ENCODE results near the gene LPCAT1. TPM values are rescaled to one million over a fixed set of nuclear protein-coding genes. Genes with fewer than 3 reads are reported as not detected.
A peak's percentile ranks its signal among the peaks of the same experiment; 100 is the strongest.

Gene LPCAT1
- total RNA-seq, 1 donor from 2014 or later, result 86.2 TPM

DNA sequence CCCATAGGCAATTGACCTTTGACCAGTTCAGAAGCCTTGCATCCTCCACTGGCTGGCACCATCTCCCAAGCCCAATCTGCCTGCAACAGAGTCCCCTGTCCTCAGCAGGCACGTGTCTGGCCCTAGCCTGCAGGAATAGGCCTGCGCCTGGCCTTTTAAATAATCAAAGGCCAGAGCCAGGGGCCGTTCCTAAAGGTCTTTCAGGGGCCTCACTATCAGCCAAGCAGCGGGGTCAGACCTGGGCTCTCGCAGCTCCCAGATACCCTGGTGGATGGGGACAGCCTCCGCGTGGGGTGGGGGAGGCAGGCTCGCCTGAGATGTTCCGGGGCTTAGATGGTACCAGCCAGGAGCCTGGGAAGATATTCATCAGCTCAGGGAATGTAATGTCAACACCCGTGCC lies 111.1 kb downstream of the LPCAT1 start:
- no peaks in the 10 kb centered on the region for H3K4me1 ChIP-seq
- no peaks in the 10 kb centered on the region for H3K27me3 ChIP-seq
- H3K36me3 ChIP-seq, result no peaks in the 10 kb centered on the region
- H3K27ac ChIP-seq, result no peak overlapping the region
- H3K4me3 ChIP-seq, result no peak overlapping the region
- TF ChIP-seq, protein P1, sequence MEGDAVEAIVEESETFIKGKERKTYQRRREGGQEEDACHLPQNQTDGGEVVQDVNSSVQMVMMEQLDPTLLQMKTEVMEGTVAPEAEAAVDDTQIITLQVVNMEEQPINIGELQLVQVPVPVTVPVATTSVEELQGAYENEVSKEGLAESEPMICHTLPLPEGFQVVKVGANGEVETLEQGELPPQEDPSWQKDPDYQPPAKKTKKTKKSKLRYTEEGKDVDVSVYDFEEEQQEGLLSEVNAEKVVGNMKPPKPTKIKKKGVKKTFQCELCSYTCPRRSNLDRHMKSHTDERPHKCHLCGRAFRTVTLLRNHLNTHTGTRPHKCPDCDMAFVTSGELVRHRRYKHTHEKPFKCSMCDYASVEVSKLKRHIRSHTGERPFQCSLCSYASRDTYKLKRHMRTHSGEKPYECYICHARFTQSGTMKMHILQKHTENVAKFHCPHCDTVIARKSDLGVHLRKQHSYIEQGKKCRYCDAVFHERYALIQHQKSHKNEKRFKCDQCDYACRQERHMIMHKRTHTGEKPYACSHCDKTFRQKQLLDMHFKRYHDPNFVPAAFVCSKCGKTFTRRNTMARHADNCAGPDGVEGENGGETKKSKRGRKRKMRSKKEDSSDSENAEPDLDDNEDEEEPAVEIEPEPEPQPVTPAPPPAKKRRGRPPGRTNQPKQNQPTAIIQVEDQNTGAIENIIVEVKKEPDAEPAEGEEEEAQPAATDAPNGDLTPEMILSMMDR (IDR thresholded peaks at IDR 0.05), result no peak
- DNase-seq (ENCODE audit: low spot score in 2 of 2), result peak in 1 of 2 donors; percentile 47
- no peaks in the 10 kb centered on the region for H3K9me3 ChIP-seq
- intact Hi-C loops (cut with DNase I), result no loop called here

DNA sequence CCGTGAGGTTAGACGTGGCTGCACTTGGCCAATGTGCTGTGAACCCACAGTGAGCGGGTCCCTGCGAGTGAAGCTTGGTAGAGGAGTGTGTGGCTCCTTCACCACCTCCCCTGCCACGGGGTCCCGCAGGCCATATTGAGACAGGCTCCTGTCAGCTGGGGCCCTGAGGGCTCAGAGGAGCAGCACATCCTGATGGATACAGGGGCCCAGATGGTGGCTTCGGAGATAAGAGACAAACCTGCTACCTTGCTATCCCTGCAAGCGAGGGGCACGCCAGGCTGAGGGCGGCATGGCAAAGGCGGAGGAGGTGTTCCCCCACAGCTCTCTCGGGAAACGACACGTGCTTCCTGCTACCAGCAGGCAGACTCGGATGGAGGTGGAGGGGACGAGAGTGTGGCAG lies 111.6 kb downstream of the LPCAT1 start:
- H3K4me3 ChIP-seq, result no peak overlapping the region
- TF ChIP-seq, protein P1 (IDR thresholded peaks at IDR 0.05), result no peak
- DNase-seq (ENCODE audit: low spot score in 2 of 2), result peak in 1 of 2 donors; percentile 52
- H3K36me3 ChIP-seq, result no peaks in the 10 kb centered on the region
- intact Hi-C loops (cut with DNase I), result no loop called here
- no peaks in the 10 kb centered on the region for H3K9me3 ChIP-seq
- no peak overlapping the region for H3K27ac ChIP-seq
- no peaks in the 10 kb centered on the region for H3K4me1 ChIP-seq
- H3K27me3 ChIP-seq, result no peaks in the 10 kb centered on the region

Other genes starting within 250 kb of the LPCAT1 start
- not detected for gene TERT, start 228.9 kb downstream of the LPCAT1 start, total RNA-seq
- 23.6 TPM for gene CLPTM1L, start 178.9 kb downstream of the LPCAT1 start, total RNA-seq
- gene SLC6A3, start 78.5 kb downstream of the LPCAT1 start, total RNA-seq, result not detected